ENCODE data around the gene SOD3. TPM values are rescaled to one million over a fixed set of nuclear protein-coding genes. Genes with fewer than 3 reads are reported as not detected.
A peak's percentile ranks its signal among the peaks of the same experiment; 100 is the strongest.

SOD3 gene
- polyA plus RNA-seq, 1 donor (not counting 4 experiments of a cell fraction or from before 2014, with no cell fraction given) = not detected

DNA sequence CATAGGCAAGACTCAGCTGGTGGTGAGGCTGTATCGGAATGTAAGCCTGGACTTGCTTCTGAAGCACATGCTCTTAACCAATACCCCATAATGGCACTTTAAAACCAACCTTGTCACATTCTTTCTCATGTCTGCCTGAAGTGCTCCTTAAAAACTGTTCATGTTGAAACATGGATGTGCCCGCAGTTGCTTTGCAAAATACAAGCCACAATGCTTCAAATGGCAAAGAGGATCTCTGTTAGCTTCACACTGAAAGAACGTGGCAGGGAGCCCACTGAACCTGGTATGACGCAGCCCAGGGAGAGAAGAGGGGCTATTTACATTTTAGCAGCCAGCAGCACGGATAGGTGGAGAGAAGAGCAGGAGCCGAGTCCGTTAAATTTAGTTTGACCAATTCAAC is 29.3 kb downstream of the SOD3 start:
- Histone ChIP-seq H3K4me2 (ENCODE audit: control insufficient read depth, extremely low read depth, insufficient read depth, low read depth, low read length) (peak overlapping the region; percentile 76), H3K9ac (ENCODE audit: control insufficient read depth, extremely low read depth, insufficient read depth, low read length) (no peak overlapping the region)
- FAIRE-seq = no peak

DNA sequence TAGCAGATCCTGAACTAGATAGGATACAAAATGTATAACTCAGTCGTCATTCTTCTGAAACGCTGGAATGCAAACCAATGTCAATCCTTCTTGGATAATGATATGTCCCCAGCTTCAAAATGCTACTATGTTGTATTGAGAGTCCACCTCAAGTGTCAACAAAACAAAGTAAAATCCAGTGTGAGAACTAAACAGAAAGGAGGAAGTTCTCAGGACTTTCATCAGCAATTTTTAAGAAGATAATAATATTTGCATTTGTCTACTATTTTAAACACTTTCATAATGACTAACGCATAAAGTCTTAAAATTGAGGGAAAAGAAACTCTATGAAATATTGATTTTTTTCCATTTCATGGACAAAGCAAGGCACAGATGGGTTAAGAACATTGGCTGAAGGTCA is 36.3 kb downstream of the SOD3 start:
- Histone ChIP-seq H3K9me1 (ENCODE audit: control insufficient read depth, extremely low read depth, insufficient read depth, low read length) (no peaks in the 10 kb centered on the region), H3K4me2 (ENCODE audit: control insufficient read depth, extremely low read depth, insufficient read depth, low read depth, low read length) (no peak overlapping the region), H3K4me3 (ENCODE audit: control insufficient read depth in 2 of 3, extremely low read depth in 1 of 3, insufficient read depth in 2 of 3, low read depth in 1 of 3, low read length in 3 of 3) (no peak overlapping the region), H3K36me3 (ENCODE audit: control insufficient read depth in 2 of 2, extremely low read depth in 1 of 2, insufficient read depth in 2 of 2, low read length in 2 of 2) (no peaks in the 10 kb centered on the region), H4K20me1 (ENCODE audit: control insufficient read depth, extremely low read depth, insufficient read depth, low read length) (no peaks in the 10 kb centered on the region), H3K9ac (ENCODE audit: control insufficient read depth, extremely low read depth, insufficient read depth, low read length) (no peak overlapping the region), H3K27me3 (ENCODE audit: control insufficient read depth, extremely low read depth, insufficient read depth, low read length) (no peaks in the 10 kb centered on the region), H3K9me3 (ENCODE audit: control insufficient read depth, low read depth, low read length) (no peaks in the 10 kb centered on the region), H3K4me1 (ENCODE audit: control insufficient read depth, extremely low read depth, insufficient read depth, low read length) (peaks cover 5% of the 10 kb centered on the region), H3K27ac (ENCODE audit: control insufficient read depth, insufficient read depth, low read length) (no peak overlapping the region), H3K79me2 (ENCODE audit: control insufficient read depth, insufficient read depth, low read length) (no peaks in the 10 kb centered on the region), H2AFZ (ENCODE audit: control insufficient read depth, low read length) (no peak overlapping the region)
- TF ChIP-seq, protein P1, sequence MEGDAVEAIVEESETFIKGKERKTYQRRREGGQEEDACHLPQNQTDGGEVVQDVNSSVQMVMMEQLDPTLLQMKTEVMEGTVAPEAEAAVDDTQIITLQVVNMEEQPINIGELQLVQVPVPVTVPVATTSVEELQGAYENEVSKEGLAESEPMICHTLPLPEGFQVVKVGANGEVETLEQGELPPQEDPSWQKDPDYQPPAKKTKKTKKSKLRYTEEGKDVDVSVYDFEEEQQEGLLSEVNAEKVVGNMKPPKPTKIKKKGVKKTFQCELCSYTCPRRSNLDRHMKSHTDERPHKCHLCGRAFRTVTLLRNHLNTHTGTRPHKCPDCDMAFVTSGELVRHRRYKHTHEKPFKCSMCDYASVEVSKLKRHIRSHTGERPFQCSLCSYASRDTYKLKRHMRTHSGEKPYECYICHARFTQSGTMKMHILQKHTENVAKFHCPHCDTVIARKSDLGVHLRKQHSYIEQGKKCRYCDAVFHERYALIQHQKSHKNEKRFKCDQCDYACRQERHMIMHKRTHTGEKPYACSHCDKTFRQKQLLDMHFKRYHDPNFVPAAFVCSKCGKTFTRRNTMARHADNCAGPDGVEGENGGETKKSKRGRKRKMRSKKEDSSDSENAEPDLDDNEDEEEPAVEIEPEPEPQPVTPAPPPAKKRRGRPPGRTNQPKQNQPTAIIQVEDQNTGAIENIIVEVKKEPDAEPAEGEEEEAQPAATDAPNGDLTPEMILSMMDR (optimal IDR thresholded peaks at IDR 0.05 in 1 of 3, IDR thresholded peaks at IDR 0.05 in 1 of 3, conservative IDR thresholded peaks at IDR 0.05 in 1 of 3; ENCODE audit: extremely low read depth in 1 of 3, insufficient read depth in 2 of 3, low read length in 3 of 3) = no peak
- TF ChIP-seq EZH2 (IDR thresholded peaks at IDR 0.05; ENCODE audit: low read length) = no peak
- no peak for FAIRE-seq
- dilution Hi-C loops (cut with MboI; ENCODE audit: extremely low pct_ligation_motif_present, low sequenced_read_pairs) = no loop called here
- no peak for DNase-seq (ENCODE audit: low read depth, low spot score)

More for the DNA sequence above, 29.3 kb downstream of the SOD3 start:
- H3K27me3 ChIP-seq (ENCODE audit: control insufficient read depth, extremely low read depth, insufficient read depth, low read length) = no peaks in the 10 kb centered on the region
- H3K27ac ChIP-seq (ENCODE audit: control insufficient read depth, insufficient read depth, low read length) = no peak overlapping the region
- H3K36me3 ChIP-seq (ENCODE audit: control insufficient read depth in 2 of 2, extremely low read depth in 1 of 2, insufficient read depth in 2 of 2, low read length in 2 of 2) = no peaks in the 10 kb centered on the region
- H2AFZ ChIP-seq (ENCODE audit: control insufficient read depth, low read length) = peak overlapping the region; percentile 57
- no peaks in the 10 kb centered on the region for H3K9me1 ChIP-seq (ENCODE audit: control insufficient read depth, extremely low read depth, insufficient read depth, low read length)
- H3K79me2 ChIP-seq (ENCODE audit: control insufficient read depth, insufficient read depth, low read length) = no peaks in the 10 kb centered on the region
- dilution Hi-C loops (cut with MboI; ENCODE audit: extremely low pct_ligation_motif_present, low sequenced_read_pairs) = no loop called here
- TF ChIP-seq EZH2 (IDR thresholded peaks at IDR 0.05; ENCODE audit: low read length) = no peak
- TF ChIP-seq, protein P1 (optimal IDR thresholded peaks at IDR 0.05 in 1 of 3, IDR thresholded peaks at IDR 0.05 in 1 of 3, conservative IDR thresholded peaks at IDR 0.05 in 1 of 3; ENCODE audit: extremely low read depth in 1 of 3, insufficient read depth in 2 of 3, low read length in 3 of 3) = no peak
- no peaks in the 10 kb centered on the region for H4K20me1 ChIP-seq (ENCODE audit: control insufficient read depth, extremely low read depth, insufficient read depth, low read length)
- no peak for DNase-seq (ENCODE audit: low read depth, low spot score)
- peaks cover 22% of the 10 kb centered on the region for H3K4me1 ChIP-seq (ENCODE audit: control insufficient read depth, extremely low read depth, insufficient read depth, low read length)
- peak overlapping the region in 2 of 3 experiments; percentile 12 to 14 for H3K4me3 ChIP-seq (ENCODE audit: control insufficient read depth in 2 of 3, extremely low read depth in 1 of 3, insufficient read depth in 2 of 3, low read depth in 1 of 3, low read length in 3 of 3)
- H3K9me3 ChIP-seq (ENCODE audit: control insufficient read depth, low read depth, low read length) = no peaks in the 10 kb centered on the region
